Neuronal stem cell (in vitro differentiated cells): ENCODE data around the gene TAPBPL.
"Not testable (repeated sequence)": the region's sequence is repeated elsewhere in the genome, so short reads cannot be mapped to it uniquely, and the experiment has no call there.

Experiments
- DNase-seq: peaks from one replicate; pipeline ENCODE4 v3.0.0-alpha.2; 2013; ENCODE audit warnings: low spot score
- H2AFZ ChIP-seq: one replicate; pipeline ENCODE4 v1.6.1; 2013; ENCODE audit warnings: mild to moderate bottlenecking, low read length, inconsistent platforms
- H2AK5ac ChIP-seq: 2 replicates; pipeline ENCODE4 v1.6.1; 2013; ENCODE audit warnings: low read depth, mild to moderate bottlenecking, inconsistent platforms, low read length, moderate library complexity, mixed read lengths
- H2BK120ac ChIP-seq: 2 replicates; pipeline ENCODE4 v1.6.1; 2013; ENCODE audit warnings: low read depth, mild to moderate bottlenecking, inconsistent platforms, low read length, moderate library complexity, mixed read lengths
- H2BK12ac ChIP-seq: one replicate; pipeline ENCODE4 v1.6.1; 2013; ENCODE audit warnings: low read length, inconsistent platforms
- H2BK15ac ChIP-seq: 2 replicates; pipeline ENCODE4 v1.6.1; 2013; ENCODE audit warnings: mild to moderate bottlenecking, low read length, inconsistent platforms, mixed read lengths
- H2BK5ac ChIP-seq: one replicate; pipeline ENCODE4 v1.6.1; 2013; ENCODE audit warnings: inconsistent platforms, mild to moderate bottlenecking, low read length, moderate library complexity
- H3K14ac ChIP-seq: one replicate; pipeline ENCODE4 v1.6.1; 2013; ENCODE audit warnings: low read length, inconsistent platforms
- H3K18ac ChIP-seq: 2 replicates; pipeline ENCODE4 v1.6.1; 2013; ENCODE audit warnings: low read length, inconsistent platforms
- H3K23ac ChIP-seq: 2 replicates; pipeline ENCODE4 v1.6.1; 2013; ENCODE audit warnings: low read depth, mild to moderate bottlenecking, mixed read lengths, low read length, inconsistent platforms; ENCODE audit not compliant: poor library complexity
- H3K27ac ChIP-seq: replicated peaks from 3 replicates; pipeline ENCODE4 v1.5.1; 2013; ENCODE audit warnings: low read length, inconsistent platforms
- H3K27me3 ChIP-seq, 3 experiments: 2 replicates each; pipeline ENCODE4 v1.6.1; 2013; ENCODE audit warnings: low read length in 3 of 3, mild to moderate bottlenecking in 2 of 3, inconsistent platforms in 1 of 3, low read depth in 1 of 3, mixed read lengths in 1 of 3, moderate library complexity in 1 of 3; ENCODE audit not compliant: control insufficient read depth in 3 of 3, insufficient read depth in 3 of 3
- H3K36me3 ChIP-seq, 2 donors: replicated peaks in 1 of 2; 2 replicates each; pipeline ENCODE4 v1.6.1; 2013; ENCODE audit warnings: low read length in 2 of 2; ENCODE audit not compliant: control insufficient read depth in 2 of 2, insufficient read depth in 2 of 2
- H3K4ac ChIP-seq: 2 replicates; pipeline ENCODE4 v1.6.1; 2013; ENCODE audit warnings: inconsistent platforms, mild to moderate bottlenecking, low read length, moderate library complexity
- H3K4me1 ChIP-seq, 2 donors: 1 replicate in 1 of 2; 2 replicates in 1 of 2; pipeline ENCODE4 v1.6.1; 2013; ENCODE audit warnings: low read length in 2 of 2, low read depth in 1 of 2; ENCODE audit not compliant: control insufficient read depth in 2 of 2, insufficient read depth in 1 of 2
- H3K4me2 ChIP-seq: one replicate; pipeline ENCODE4 v1.6.1; 2013; ENCODE audit warnings: mild to moderate bottlenecking, low read length, inconsistent platforms; ENCODE audit not compliant: insufficient read depth, poor library complexity, severe bottlenecking
- H3K4me3 ChIP-seq, 2 donors: 2 replicates each; pipeline ENCODE4 v1.5.1; 2013; ENCODE audit warnings: low read length in 2 of 2, mild to moderate bottlenecking in 2 of 2, inconsistent platforms in 1 of 2, moderate library complexity in 1 of 2
- H3K79me1 ChIP-seq: one replicate; pipeline ENCODE4 v1.6.1; 2013; ENCODE audit warnings: low read depth, mild to moderate bottlenecking, inconsistent platforms, low read length, moderate library complexity
- H3K9ac ChIP-seq: one replicate; pipeline ENCODE4 v1.6.1; 2013; ENCODE audit warnings: mild to moderate bottlenecking, low read depth, low read length, inconsistent platforms; ENCODE audit not compliant: poor library complexity
- H3K9me3 ChIP-seq, 2 donors: replicated peaks in 1 of 2; 2 replicates each; pipeline versions ENCODE3 to v1.6.1; 2013; ENCODE audit warnings: low read length in 2 of 2, mild to moderate bottlenecking in 2 of 2, inconsistent platforms in 1 of 2, low read depth in 1 of 2, mixed read lengths in 1 of 2, moderate library complexity in 1 of 2; ENCODE audit not compliant: control insufficient read depth in 2 of 2, insufficient read depth in 1 of 2
- H4K8ac ChIP-seq: one replicate; pipeline ENCODE4 v1.6.1; 2013; ENCODE audit warnings: low read depth, mild to moderate bottlenecking, inconsistent platforms, low read length, moderate library complexity
- H4K91ac ChIP-seq: one replicate; pipeline ENCODE4 v1.6.1; 2013; ENCODE audit warnings: low read length, low read depth, mild to moderate bottlenecking, inconsistent platforms; ENCODE audit not compliant: poor library complexity
- WGBS, 2 donors: extraction: QIAGEN DNeasy Blood & Tissue Kit; methylation state at CpG; one replicate each; pipeline ENCODE4 v1.1.7; 2013; ENCODE audit warnings: missing lambda C conversion rate in 2 of 2, mixed read lengths in 1 of 2; ENCODE audit not compliant: insufficient read length in 2 of 2, insufficient replicate concordance in 1 of 2; ENCODE audit errors: extremely low coverage in 2 of 2; 5-methylcytosine and 5-hydroxymethylcytosine counted together

Gene TAPBPL

GRCh38 chr12:6465467-6466183 is 13.8 kb downstream of the TAPBPL start:
- DNase-seq: peak; percentile 65

GRCh38 chr12:6466184-6466573 is 14.3 kb downstream of the TAPBPL start:
- WGBS, 2 donors: no CpG with 5 or more reads among the region's 5 CpGs
- H4K8ac ChIP-seq: no peak overlapping the region

More at GRCh38 chr12:6465467-6466183, 13.8 kb downstream of the TAPBPL start:
- Histone ChIP-seq H4K8ac (no peak overlapping the region), H2AFZ (no peak overlapping the region), H3K4me3 (no peak overlapping the region), H3K4ac (no peak overlapping the region), H2BK5ac (no peak overlapping the region), H3K23ac (no peak overlapping the region), H3K27ac (no peak overlapping the region), H4K91ac (no peak overlapping the region), H3K27me3 (no peaks in the 10 kb centered on the region), H3K79me1 (peaks cover 2% of the 10 kb centered on the region), H3K9me3 (no peaks in the 10 kb centered on the region), H2BK15ac (no peak overlapping the region), H3K4me1 (peaks cover 4 to 5% of the 10 kb centered on the region in 2 donors), H2AK5ac (no peak overlapping the region), H3K9ac (peak overlapping the region; percentile 44), H3K36me3 (peaks cover 31 to 62% of the 10 kb centered on the region in 2 donors), H2BK120ac (no peak overlapping the region), H2BK12ac (no peak overlapping the region), H3K4me2 (no peak overlapping the region), H3K18ac (no peak overlapping the region), H3K14ac (no peak overlapping the region)
- WGBS, 2 donors: no CpG with 5 or more reads among the region's 6 CpGs

GRCh38 chr12:6466751-6467150 is 14.9 kb downstream of the TAPBPL start:
- not testable (repeated sequence) for H3K14ac ChIP-seq, H2BK15ac ChIP-seq, H3K18ac ChIP-seq, DNase-seq, H2AFZ ChIP-seq, H3K9me3 ChIP-seq, H3K4me2 ChIP-seq, H3K4ac ChIP-seq, H2AK5ac ChIP-seq, H3K4me3 ChIP-seq, H3K27ac ChIP-seq, H3K4me1 ChIP-seq, H4K91ac ChIP-seq, H4K8ac ChIP-seq, H3K9ac ChIP-seq, H3K27me3 ChIP-seq, H2BK5ac ChIP-seq, H3K23ac ChIP-seq, H2BK12ac ChIP-seq, H3K79me1 ChIP-seq, H2BK120ac ChIP-seq
- no CpG with 5 or more reads among the region's 4 CpGs for WGBS, 2 donors
- peaks cover 28 to 51% of the 10 kb centered on the region in 2 donors for H3K36me3 ChIP-seq

More at GRCh38 chr12:6466184-6466573, 14.3 kb downstream of the TAPBPL start:
- Histone ChIP-seq H3K9ac (no peak overlapping the region), H3K18ac (no peak overlapping the region), H3K4me2 (no peak overlapping the region), H3K27ac (no peak overlapping the region), H3K4me3 (no peak overlapping the region), H3K4ac (no peak overlapping the region), H2AFZ (no peak overlapping the region), H2BK12ac (no peak overlapping the region), H3K23ac (no peak overlapping the region), H3K9me3 (no peaks in the 10 kb centered on the region), H3K27me3 (no peaks in the 10 kb centered on the region), H2BK15ac (no peak overlapping the region), H3K14ac (no peak overlapping the region), H4K91ac (no peak overlapping the region), H3K36me3 (peaks cover 30 to 57% of the 10 kb centered on the region in 2 donors), H3K4me1 (peaks cover 4 to 5% of the 10 kb centered on the region in 2 donors), H2AK5ac (no peak overlapping the region), H2BK120ac (no peak overlapping the region), H2BK5ac (no peak overlapping the region), H3K79me1 (peaks cover 2% of the 10 kb centered on the region)
- DNase-seq: no peak

GRCh38 chr12:6467571-6468282 is 15.9 kb downstream of the TAPBPL start:
- not testable (repeated sequence) for H2BK5ac ChIP-seq, H3K23ac ChIP-seq, H3K27me3 ChIP-seq, H2AK5ac ChIP-seq, H3K79me1 ChIP-seq, H3K18ac ChIP-seq, H3K14ac ChIP-seq, H3K4me3 ChIP-seq, H3K4me2 ChIP-seq, H2AFZ ChIP-seq, H2BK15ac ChIP-seq, H3K4me1 ChIP-seq, H2BK120ac ChIP-seq, H3K9me3 ChIP-seq, H2BK12ac ChIP-seq, H3K9ac ChIP-seq, H3K4ac ChIP-seq, H3K27ac ChIP-seq, DNase-seq, H4K91ac ChIP-seq, H4K8ac ChIP-seq
- WGBS, 2 donors: no CpG with 5 or more reads among the region's 9 CpGs
- peaks cover 20 to 41% of the 10 kb centered on the region in 2 donors for H3K36me3 ChIP-seq
